Activated CD4-positive, alpha-beta T cell treated with anti-CD3 and anti-CD28 coated beads for 1 hour (primary cell): ENCODE data around the gene MMP17.

ENCODE experiments used
- DNase-seq: peaks from one replicate; pipeline ENCODE4 v3.0.0-alpha.2; 2020

Gene MMP17

DNA sequence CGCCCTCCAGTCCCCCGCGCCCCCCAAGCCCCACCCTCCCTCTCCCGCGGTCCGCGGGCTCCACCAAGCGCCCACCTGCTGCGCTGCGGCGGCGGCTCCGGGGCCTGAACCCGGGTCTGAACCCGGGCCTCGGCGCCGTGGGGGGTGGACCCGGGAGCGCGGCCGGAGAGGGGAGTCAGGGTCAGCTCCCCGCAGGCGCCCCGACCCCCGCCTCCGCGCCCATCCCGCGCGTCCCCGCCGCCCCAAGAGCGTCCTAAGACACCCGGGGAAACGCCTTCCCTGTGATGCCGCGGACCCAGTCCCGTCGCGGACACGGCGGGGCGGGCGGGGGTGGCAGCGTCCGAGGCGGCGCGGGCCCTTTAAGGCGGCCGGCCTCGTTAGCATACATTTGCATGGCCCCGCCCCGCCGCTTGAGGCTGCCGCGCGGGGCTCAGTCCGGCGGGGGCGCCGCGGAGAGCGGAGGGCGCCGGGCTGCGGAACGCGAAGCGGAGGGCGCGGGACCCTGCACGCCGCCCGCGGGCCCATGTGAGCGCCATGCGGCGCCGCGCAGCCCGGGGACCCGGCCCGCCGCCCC, at the start of gene MMP17:
MMP17 (plus strand) TSS at position 433 of the 574 bp plus-strand sequence; CDS start at position 535, 102 bp downstream.
- DNase-seq, result no peak

DNA sequence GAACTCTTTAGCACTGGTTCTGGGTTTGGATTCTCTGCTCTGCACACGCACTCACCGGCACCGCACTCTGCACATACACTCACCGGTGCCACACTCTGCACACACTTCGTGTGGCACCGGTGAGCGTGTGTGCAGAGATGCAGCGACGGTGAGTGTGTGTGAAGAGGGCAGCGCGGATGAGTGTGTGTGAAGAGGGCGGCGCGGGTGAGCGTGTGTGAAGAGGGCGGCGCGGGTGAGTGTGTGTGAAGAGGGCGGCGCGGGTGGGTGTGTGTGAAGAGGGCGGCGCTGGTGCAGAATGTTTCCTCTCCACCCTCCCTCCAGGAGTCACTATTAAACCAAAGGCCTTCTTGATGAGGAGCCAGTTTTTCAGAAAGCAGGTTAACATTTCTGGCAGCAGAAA, 49.2 kb upstream of the MMP17 start:
- no peak for DNase-seq

DNA sequence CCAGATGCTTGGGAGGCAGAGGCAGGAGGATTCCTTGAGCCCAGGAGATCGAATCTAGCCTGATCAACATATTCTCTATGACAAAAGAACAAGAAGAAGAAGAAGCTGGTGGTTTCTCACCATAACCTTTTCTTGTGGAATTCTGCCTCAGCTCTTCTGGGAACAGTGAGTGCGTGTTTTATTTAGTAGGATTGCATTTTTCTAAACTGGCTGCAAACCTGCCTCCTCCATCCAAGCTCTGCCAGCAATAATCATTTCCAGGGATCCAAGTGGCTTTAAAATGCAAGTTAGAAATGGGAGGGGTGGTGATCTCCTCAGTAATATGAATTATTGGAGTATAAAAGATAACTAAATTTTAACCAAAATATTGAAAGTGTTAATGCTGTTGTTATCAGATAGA, 46.1 kb upstream of the MMP17 start:
- DNase-seq, result no peak

DNA sequence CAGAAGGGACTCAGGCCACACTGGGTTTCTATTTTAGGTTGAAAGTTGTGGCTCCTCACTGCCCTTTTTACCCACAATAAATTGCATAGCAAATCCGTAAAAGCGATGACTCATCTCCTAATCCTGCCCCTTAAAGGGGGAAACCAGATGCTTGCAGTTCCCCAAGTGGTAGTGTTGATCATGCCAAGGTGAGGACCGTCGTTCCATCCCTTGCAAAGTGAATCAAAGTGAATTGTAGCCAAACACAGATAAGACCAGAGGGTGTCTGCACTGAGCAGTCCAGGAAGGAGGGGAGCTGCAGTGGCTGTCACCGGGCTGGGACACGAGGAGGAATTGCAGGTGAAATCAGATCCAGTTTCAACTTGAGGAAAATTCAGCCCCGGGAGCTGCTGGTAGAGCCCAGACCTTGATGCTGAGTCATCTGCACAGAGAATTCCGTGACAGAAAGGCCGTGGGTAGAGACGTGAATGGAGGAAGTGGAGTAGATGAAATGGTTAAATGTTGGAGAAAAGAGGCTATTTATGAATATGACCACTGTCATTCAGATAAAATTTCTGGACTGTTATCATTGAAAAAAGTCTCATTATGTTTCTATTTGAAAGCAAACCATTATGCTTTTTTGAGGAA, 44.2 kb upstream of the MMP17 start:
- no peak for DNase-seq

DNA sequence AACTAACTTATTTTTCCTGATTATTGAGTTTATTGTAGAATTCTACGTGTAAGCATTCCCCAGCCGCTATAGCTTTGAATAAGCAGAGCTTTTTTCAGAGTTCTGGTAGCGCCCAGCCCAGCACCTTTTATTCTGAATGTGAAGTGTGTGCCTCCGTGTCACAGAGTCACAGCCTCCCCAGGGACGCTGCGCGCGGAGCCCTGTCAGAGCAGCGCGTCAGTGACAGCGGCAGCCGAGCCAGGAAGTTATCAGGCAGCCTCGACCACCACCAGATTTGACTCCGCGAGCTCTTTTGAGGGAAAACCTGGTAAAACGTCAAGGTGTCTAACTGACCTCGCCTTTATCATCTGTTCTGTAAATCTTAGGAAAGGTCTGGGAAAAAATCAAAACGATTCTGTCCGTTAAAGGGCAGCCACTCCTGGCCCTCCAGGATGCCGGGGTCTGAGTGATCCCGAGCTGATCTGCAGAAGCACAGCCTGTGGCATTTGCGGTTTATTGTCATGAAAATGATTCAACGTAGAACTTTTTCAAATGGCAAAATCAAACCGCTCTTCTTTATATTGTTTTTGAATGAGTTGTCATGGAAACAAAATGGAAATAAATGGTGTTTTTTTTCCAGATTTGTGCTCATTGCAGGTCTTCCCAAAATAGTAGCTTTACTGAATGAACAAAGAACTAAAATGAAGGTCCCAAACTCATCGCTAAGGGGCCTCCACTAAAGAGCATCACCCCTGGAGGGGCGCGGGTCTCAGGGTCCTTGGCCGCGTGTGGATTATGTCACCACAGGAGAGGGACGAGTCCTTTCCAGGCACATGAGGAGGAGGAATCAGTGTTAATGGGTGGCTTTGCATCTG, 43.1 kb upstream of the MMP17 start:
- DNase-seq, result no peak

DNA sequence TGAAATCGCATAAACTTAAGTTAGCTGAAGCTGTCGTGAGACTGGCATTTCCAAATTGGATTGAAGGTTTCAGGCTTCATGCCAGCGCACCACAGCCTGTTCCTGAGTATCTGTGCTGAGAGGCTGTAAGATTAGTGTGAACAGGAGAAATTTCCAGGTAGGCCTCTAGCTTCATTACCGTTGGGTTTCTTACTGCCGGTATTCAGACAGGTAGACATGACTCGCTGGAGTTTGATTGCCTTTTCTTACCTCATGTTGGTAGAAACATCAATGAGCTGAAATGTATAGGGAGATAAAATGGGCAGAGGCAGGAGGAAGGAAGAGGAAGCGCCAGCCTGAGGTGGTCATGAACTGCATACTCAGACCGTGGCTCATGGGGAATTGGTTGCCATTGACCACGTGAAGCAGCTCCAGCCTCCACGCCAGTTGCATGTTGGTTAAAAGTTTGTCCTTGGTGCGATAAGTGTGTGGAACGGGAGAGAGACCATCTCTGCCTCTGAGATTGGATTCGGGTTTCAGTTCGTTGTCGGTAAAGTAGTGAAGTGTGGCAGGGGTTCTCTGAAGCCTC, 42.3 kb upstream of the MMP17 start:
- DNase-seq, result no peak

DNA sequence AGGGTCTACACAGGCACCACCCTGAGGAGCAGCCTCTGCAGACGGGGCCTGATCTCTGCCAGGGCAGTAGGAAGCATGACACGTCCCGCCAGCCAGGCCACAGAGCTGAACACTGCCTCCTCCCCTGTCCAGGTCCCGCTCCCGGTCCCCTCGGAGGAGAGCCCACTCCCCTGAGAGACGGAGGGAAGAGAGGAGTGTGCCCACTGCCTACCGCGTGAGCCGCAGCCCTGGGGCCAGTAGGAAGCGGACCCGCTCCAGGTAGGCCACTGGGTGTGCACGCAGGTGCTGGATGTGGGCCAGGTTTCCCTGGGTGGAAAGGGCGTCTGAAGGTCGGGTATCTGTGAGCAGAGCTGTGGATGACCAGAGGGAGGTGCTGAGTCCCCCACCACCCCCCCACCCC, 41.9 kb upstream of the MMP17 start:
- DNase-seq, result no peak

DNA sequence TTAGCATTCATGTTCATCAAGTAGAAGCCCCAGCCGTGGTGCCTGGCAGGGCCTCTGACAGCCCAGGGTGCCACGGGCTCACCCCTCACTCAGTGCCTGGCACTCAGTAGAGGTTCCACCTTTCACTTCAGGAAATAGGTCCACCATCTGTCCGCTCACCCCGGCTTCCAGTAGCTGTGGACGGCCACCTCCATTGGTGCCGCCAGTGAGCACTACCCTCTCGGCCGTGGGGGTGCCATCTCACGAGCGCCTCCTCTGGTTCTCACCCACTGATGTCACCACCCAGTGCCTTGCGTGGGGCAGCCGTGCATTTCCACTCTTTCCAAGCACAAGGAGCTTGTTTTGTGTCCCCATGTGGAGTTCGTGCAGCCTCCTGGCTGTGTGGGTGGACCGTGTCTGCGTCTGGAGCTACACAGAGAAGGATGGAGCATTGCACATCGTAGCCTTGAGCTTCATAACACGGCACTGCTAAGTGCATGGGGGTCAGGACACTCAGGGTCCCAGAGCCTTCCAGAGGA, 41.0 kb upstream of the MMP17 start:
- no peak for DNase-seq

DNA sequence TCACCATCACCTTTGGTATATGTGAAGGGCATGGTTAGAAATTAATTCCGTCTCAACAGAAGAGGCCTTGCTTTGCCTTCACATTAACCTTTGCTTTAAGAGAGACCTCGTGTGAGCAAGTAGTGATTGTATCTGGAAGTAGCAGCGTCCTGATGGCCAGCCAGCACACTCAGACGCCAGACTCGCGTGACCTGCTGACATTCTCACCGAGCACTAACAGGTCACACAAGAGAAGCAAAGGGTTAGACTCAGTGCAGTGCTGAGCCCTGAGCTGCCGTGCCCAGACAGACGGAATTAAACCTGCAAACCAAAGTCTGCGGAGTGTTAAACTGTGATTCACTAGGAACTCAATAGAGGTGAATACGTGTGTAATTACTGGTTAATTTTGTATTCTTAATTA, 40.1 kb upstream of the MMP17 start:
- DNase-seq, result no peak

DNA sequence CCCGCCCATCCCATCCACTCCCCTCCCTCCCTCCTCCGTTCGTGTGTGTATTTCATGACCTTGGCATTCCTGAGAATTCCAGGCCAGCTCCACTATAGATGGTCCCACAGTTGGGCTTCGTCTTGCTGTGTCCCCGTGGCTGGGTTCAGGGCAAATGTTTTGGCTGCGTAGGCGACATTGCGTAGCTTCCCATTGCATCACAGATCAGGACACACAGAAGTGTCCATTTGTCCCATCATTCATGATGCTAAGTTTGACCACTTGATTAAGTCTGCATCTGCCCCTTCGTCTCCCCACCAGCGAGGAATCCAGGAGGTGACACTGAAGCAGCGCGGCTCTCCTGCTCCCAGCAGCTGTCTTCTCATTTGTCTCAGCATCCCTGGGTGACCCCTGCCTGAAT, 38.6 kb upstream of the MMP17 start:
- no peak for DNase-seq

DNA sequence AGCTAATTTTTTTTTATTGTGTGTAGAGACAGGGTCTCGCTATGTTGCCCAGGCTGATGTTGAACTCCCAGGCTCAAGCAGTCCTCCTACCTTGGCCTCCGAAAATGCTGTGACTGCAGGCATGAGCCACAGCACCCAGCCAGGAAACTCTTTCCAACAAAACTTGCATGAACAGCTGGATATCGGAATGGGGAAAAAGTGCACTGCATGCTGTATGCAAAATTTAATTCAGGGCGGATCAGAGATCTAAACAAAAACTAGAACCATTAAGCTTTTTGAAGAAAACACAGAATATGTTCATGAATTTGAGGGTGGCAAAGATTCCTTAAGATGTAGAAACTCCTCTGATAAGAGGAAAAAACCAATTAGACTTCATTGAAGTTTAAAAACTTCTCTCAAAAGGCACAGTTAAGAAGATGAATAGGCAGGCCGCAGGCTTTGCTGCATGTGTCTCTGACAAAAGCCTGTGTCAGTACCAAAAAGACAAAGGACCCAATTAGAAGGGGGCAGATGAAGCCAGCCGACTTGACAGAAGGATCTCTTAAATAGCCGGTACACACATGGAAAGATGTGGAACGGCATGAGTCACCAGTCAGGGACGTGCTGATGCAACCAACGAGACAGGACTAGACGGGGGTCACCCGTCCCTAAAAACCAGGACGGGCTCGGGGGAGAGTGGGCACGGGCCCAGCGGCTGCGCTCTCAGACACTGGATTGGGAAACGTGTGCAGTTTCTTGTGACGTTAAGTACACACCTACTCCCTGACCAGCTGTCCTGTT, 34.8 kb upstream of the MMP17 start:
- no peak for DNase-seq

DNA sequence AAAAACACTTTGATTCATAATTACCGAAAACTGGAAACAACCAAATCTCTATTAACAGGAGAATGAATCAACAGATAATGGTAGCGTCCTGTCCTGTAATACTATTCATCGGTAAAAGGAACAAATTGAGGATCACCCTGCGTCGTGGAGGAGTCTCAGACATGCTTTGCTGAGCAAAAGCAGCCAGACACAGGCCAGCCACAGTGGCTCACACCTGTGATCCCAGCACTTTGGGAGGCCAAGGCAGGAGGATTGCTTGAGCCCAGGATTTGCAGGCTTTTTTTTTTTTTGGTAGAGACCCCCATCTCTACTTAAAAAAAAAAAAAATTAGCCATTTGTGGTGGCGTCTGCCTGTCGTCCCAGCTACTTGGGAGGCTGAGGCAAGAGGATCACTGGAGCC, 34.1 kb upstream of the MMP17 start:
- no peak for DNase-seq

DNA sequence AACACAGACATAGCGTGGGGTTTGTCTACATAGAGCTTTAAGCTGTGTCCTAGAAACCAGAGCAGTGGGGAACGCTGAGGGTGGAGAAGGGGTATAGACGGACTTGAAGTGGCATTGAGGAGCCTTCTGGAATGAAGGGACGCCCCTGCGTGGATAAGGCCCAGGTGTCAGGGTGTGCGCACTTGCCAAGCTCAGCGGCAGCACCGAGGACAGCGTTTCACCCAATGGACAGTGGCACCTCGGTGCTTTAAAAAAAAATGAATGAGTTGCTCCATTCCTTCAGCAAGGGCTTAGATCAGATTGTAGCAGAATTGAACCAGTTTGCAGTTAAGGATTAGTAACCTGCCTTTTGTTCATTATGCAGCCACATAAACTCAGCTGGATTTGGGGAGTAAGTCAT, 33.6 kb upstream of the MMP17 start:
- no peak for DNase-seq

DNA sequence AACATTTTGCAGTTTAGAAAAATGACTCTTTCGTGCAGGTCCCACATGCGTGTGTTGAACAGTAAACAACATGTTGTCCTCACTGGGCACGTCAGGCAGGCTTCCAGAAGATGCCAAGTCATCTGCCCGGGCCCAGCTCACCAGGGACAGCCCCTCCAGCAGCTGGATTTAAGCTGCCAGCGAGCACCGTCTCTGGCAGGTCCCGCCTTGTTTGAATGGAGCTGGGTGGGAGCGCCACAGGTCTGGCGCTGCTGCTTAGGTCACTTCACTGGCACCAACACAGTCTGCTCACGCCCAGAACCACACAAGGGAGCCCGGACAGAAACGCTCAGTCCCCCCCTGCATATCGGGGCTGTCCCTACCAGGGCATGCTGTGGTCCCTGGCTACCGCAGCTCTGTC, 33.1 kb upstream of the MMP17 start:
- DNase-seq, result no peak

DNA sequence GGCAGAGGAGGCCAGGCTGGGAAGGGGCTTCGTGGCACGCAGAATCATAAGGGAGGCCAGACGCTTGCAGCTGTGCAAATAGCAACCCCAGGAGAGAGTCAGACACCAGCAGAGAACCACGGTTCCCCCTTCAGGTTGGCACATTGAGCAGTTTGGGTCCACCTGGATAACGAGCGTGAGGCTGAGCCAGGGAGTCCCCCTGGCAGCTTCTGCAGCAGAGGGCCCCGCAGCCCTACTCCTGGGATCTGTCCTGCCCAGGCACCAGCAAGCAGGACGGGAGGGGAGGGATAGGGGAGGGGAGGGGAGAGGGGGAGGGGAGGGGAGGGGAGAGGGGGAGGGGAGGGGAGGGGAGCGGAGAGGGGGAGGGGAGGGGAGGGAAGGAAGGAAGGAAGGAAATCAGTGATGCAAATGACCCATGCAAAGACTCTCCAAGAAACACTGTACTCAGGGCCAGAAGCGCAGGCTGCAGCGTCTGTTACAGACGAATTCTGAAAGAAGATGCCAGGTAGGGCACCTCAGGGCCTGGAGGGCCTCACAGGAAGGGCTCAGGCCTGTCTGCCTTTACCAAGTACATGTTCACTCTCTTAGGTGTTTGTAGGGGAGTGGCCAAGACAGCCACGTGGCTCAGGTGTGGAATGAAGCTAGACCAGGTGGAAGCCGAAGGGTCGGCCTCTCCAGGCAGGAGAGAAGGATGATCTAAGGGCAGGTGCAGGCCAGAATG, 32.3 kb upstream of the MMP17 start:
- DNase-seq, result no peak

DNA sequence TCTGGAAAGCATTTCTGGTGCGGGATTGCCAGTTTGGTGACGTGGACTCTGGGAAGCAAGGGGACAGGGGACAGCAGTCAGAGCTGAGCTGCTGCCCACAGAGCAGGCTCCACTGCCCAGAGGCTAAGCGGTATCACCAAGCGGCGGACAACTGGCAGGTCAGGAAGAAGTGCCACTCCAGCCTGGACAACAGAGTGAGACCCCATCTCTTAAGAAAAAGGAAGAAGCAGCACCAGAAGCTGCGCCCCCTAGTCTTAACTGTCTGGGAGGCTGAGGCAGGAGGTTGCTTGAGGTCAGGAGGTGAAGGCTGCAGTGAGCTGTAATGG, 31.8 kb upstream of the MMP17 start:
- no peak for DNase-seq

DNA sequence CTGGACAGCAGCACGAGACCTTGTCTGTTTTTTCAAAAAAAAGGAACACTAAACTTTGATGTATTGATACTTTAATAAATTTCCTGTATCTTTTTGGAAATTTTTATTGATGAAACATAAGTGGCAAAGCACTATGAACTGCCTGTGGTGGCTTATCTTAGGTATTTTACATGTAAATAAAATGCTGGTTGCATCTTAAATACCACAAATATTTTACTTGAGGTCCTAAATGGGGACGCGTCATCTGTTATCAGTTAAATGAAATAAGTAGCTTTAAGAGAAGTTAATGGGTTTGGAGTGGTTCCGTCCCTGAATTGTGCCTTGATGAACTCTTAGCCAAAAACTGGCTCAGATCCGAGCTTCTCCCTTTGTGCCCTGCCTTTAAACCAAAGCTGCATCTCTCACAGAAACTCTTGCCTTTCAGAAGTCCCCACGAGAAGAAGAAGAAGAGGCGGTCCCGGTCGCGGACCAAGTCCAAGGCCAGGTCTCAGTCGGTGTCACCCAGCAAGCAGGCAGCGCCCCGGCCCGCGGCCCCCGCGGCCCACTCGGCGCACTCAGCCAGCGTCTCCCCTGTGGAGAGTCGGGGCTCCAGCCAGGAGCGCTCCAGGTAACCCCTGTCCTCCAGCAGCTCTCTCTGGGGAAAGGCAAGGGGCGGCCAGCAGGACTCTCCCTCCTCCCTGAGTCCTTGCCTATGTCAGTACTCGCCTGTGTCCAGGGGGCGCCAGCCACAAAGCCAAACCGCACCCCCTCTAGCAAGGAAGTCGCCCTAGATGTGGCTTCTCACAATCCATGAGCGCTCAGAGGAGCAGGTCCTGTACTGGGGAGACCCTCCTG, 31.2 kb upstream of the MMP17 start:
- no peak for DNase-seq

DNA sequence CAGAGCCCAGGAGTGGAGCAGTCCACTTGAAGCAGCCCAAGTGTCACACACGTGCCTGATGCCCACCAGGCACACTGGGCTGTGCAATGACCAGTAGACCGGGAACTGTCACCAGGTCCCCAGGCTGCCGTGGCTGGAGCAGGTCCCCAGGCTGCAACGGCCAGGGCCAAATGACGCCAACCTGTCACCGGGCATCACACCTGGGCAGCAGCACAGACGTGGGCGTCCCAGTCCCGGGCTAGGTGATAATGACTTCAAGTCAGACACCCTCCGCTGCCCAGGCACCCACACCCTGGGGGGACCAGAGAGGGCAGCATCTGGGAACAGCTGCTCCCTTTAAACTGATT, 30.6 kb upstream of the MMP17 start:
- no peak for DNase-seq

DNA sequence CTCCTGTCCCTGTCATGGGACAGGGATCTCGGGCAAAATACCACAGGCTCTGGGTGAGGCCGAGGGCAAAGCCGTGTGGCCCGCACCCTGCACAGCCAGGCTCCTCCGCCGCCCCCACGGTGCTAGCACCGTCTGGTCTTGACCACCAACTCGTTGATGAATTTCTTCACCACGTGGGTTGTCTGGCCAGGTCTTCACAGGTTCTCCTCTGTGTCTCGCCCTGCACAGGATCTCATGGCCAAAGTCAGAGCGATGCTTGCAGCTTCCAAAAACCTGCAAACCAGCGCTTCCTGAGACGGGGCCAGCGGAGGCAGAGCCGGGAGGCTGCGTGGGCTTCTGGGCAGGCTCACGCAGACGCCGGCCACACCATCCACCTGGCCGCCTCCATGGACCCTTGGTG, 29.0 kb upstream of the MMP17 start:
- no peak for DNase-seq

DNA sequence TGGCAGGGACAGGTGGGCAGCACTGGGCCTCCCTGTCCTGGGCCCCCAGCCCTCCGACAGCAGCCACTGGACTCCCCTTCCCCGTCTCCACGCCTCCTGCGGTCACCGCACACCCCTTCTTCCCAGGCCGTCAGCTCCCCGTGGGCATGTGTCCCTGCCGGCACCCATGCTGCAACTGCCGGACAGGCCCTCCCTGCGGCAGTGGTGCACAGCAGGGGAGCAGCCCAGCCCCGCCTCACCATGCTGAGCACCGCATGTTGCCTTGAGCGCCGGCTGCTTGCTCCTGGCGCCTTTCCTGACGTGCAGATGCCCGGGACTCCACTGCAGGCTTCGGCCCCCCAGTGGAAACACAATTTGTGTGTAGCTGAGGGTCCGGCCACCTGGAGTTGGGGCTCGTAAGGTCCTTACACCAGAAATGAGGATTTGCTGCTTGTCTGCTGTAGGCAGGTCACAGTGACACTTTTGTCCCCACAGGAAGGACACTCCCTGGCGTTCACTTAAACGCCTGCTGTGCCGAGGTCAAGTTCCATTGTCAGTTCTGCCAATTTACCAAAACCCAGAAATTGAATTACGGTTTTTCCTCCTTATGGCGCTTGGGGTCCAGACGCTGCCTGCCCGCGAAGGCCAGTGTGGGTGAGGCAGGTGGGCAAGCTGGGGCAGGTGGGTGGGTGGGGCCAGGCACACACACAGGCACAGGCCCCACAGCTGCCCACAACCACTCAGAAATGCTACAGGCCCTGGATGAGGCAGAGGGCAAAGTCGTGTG, 28.2 kb upstream of the MMP17 start:
- DNase-seq, result no peak
